Activated naive CD8-positive, alpha-beta T cell treated with anti-CD3 and anti-CD28 coated beads, Interleukin-2, amount 50 U/mL, for 24 hours (primary cell): ENCODE measurements around the gene EYS.

Source experiments
- ATAC-seq: fragments of 150-1000 bp; cut with Tn5 transposase; one replicate; pipeline ENCODE4 v1.10.0; 2021
- DNase-seq: peaks from one replicate; pipeline ENCODE4 v3.0.0; 2021
- H3K27ac Mint-ChIP-seq: one replicate; pipeline ENCODE4 v1.8.0; 2021; ENCODE audit warnings: mild to moderate bottlenecking, mixed read lengths
- H3K27me3 Mint-ChIP-seq: one replicate; pipeline ENCODE4 v1.8.0; 2021; ENCODE audit warnings: mixed read lengths
- H3K36me3 Mint-ChIP-seq: one replicate; pipeline ENCODE4 v1.8.0; 2021; ENCODE audit warnings: low read depth, mixed read lengths
- H3K4me1 Mint-ChIP-seq: one replicate; pipeline ENCODE4 v1.8.0; 2021; ENCODE audit warnings: mixed read lengths
- H3K4me3 Mint-ChIP-seq: one replicate; pipeline ENCODE4 v1.8.0; 2021; ENCODE audit warnings: mild to moderate bottlenecking, moderate library complexity, mixed read lengths
- H3K9me3 Mint-ChIP-seq: one replicate; pipeline ENCODE4 v1.8.0; 2021; ENCODE audit warnings: mixed read lengths

The EYS gene

DNA sequence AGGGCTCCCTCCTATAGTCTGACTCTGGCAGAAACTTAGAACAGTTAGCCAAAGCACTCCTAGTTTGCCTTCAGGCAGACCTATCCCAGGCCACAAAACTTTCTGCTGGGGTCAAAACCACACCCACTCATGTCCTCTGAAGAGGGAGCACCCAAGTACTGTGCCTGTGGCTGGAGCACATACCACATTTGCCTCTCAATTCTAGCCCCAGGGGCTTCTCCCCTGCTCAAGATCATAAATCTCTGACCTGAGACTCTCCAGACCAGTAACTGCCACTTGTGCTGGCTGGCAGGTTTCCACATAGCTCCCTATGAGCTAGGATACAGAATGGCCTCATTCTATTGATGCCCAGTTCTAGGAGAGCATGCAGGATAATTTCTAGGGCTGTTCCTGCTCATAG lies 781.0 kb downstream of the EYS start:
- ATAC-seq: no peak
- H3K36me3 Mint-ChIP-seq: no peaks in the 10 kb centered on the region
- H3K27me3 Mint-ChIP-seq: no peaks in the 10 kb centered on the region
- no peak overlapping the region for H3K4me3 Mint-ChIP-seq
- no peak overlapping the region for H3K27ac Mint-ChIP-seq
- DNase-seq: no peak
- H3K4me1 Mint-ChIP-seq: no peaks in the 10 kb centered on the region
- H3K9me3 Mint-ChIP-seq: peaks cover 13% of the 10 kb centered on the region

DNA sequence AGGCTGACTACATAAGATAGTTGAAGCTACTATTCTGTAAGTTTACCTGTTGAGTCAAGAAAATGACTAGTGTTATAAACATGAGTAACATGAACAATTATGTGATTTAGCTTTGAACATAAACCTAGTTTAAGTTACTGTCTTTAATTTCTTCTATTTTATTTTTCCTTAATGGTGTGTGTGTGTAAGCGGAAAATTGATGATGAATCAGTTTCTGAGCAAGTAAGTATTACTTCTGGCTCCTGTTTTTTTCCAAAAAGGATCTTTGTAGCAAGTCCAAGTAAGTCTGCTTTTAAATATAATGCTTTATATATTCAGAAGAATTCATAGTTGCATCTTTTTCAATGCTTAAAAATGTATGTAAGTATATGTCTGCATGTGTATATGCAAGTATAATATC lies 786.8 kb downstream of the EYS start:
- H3K4me1 Mint-ChIP-seq: no peaks in the 10 kb centered on the region
- no peaks in the 10 kb centered on the region for H3K27me3 Mint-ChIP-seq

DNA sequence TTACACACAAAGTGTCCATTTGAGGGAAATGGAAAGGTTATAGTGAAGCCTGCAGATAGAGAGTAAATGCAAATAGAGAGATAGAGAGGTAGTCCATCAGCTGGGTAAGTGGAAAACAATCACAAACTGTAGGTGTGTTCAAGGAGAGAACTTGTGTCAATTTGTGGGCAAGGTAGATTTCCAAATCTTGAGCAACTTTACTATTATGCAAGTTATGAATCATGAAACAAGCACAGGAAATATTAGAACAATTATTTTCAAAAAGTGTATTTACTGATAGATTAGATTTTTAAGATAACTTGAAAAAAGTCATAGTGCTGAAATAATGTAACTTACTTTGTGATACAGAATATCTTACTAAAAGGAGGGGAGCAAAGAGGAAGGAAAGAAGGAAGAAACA lies 792.9 kb downstream of the EYS start:
- no peak for DNase-seq
- no peak for ATAC-seq
- Mint-ChIP-seq H3K27ac (no peak overlapping the region), H3K4me1 (no peaks in the 10 kb centered on the region), H3K4me3 (no peak overlapping the region), H3K36me3 (no peaks in the 10 kb centered on the region), H3K27me3 (no peaks in the 10 kb centered on the region), H3K9me3 (no peaks in the 10 kb centered on the region)

More for the DNA sequence above, 786.8 kb downstream of the EYS start:
- DNase-seq (no peak), ATAC-seq (no peak)
- peaks cover 13% of the 10 kb centered on the region for H3K9me3 Mint-ChIP-seq
- H3K36me3 Mint-ChIP-seq: no peaks in the 10 kb centered on the region
- no peak overlapping the region for H3K4me3 Mint-ChIP-seq
- no peak overlapping the region for H3K27ac Mint-ChIP-seq

DNA sequence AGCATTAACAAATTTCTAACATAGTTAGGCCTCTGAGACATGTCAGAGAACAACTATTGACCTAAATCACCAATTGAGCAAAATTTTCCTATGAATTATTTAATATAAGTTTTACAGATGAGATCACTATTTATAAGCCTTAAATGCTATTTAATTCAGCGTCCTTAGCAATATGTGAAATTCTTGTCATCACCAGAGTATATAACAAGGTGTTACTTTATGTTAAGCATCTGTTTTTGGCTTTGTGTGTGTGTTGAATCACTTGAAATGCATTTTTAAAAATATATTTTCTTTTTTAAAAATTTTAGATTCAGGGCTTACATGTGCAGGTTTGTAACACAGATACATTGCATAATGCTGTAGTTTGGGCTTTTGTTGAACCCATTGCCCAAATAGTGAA lies 794.1 kb downstream of the EYS start:
- ATAC-seq: no peak
- H3K4me1 Mint-ChIP-seq: no peaks in the 10 kb centered on the region
- H3K9me3 Mint-ChIP-seq: no peaks in the 10 kb centered on the region

DNA sequence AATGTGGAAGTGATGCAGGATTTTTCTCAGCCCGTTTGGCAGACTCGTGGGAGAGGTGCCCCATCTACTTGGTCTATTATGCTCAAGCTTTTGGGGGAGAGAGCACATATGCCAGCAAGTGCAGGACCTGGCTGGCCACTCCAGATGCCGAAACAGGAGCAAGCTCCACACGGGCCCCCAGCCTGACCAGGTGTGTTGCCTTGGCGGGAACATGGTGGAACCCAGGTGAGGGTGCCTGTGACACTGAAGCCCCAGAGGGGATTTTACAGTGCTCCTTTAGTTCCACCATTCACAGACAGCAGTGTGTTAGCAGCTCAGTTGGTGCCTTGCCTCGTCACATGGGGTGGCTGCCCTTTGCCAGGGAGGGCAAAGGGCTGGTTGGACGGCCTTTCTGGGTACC lies 798.9 kb downstream of the EYS start:
- Mint-ChIP-seq H3K4me1 (no peaks in the 10 kb centered on the region), H3K27ac (no peak overlapping the region), H3K27me3 (no peaks in the 10 kb centered on the region), H3K36me3 (no peaks in the 10 kb centered on the region), H3K4me3 (no peak overlapping the region), H3K9me3 (no peaks in the 10 kb centered on the region)
- DNase-seq (no peak), ATAC-seq (no peak)

More for the DNA sequence above, 794.1 kb downstream of the EYS start:
- DNase-seq: no peak
- Mint-ChIP-seq H3K27ac (no peak overlapping the region), H3K4me3 (no peak overlapping the region), H3K36me3 (no peaks in the 10 kb centered on the region), H3K27me3 (no peaks in the 10 kb centered on the region)

DNA sequence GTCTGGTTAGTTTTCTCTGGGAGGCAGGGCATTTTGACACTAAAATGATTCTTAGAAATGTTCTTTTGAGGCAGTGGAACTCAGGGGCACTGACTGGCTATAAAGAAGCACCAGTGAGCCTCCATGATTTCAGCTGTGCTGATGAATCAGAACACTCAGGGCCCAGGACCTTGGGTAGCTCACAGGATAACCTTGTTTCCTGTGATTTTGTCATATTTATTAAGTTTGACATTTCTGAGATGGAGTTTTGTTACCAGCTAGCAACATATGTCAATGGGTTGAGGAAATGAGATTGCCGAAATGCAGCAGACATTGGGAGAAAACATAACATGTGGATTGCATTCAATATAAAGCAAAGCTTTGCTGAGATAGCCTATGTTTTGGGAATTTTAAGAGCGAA lies 802.4 kb downstream of the EYS start:
- H3K27me3 Mint-ChIP-seq: no peaks in the 10 kb centered on the region
- no peak overlapping the region for H3K4me3 Mint-ChIP-seq
- ATAC-seq (no peak), DNase-seq (no peak)
- H3K4me1 Mint-ChIP-seq: no peaks in the 10 kb centered on the region
- H3K9me3 Mint-ChIP-seq: peaks cover 5% of the 10 kb centered on the region
- H3K36me3 Mint-ChIP-seq: no peaks in the 10 kb centered on the region
- H3K27ac Mint-ChIP-seq: no peak overlapping the region

DNA sequence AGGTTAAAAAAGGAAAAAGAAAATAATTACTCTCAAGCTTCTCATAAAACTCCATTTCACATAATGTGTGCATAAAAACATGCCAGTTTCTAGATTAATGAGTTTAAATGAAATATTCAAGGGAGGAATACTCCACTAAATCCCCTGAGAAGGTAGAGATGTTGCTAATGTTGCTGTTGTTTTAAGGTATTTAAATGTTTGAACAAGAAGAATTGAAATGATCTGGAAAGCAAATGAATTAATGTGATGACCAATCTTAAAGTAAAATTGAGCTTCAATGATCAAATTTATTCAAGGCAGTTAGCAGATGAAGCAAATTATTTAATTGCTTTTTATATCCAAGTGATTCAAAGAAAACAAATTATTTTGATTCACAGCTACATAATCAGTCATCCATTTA lies 804.4 kb downstream of the EYS start:
- H3K9me3 Mint-ChIP-seq: peaks cover 14% of the 10 kb centered on the region
- no peak overlapping the region for H3K27ac Mint-ChIP-seq
- H3K4me1 Mint-ChIP-seq: no peaks in the 10 kb centered on the region
- ATAC-seq (no peak), DNase-seq (no peak)
- H3K4me3 Mint-ChIP-seq: no peak overlapping the region
- H3K27me3 Mint-ChIP-seq: no peaks in the 10 kb centered on the region
- H3K36me3 Mint-ChIP-seq: no peaks in the 10 kb centered on the region

DNA sequence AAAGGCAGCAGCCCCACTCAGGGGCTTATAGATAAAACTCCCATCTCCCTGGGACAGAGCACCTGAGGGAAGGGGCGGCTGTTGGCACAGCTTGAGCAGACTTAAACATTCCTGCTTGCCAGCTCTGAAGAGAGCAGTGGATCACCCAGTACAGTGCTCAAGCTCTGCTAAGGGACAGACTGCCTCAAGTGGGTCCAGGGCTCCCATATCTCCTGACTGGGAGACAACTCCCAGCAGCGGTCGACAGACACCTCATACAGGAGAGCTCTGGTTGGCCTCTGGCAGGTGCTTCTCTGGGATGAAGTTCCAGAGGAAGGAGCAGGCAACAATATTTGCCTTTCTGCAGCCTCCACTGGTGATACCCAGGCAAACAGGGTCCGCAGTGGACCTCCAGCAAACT lies 810.1 kb downstream of the EYS start:
- DNase-seq: no peak
- Mint-ChIP-seq H3K4me3 (no peak overlapping the region), H3K36me3 (no peaks in the 10 kb centered on the region), H3K4me1 (no peaks in the 10 kb centered on the region), H3K9me3 (peaks cover 10% of the 10 kb centered on the region), H3K27ac (no peak overlapping the region), H3K27me3 (no peaks in the 10 kb centered on the region)
- ATAC-seq: no peak

DNA sequence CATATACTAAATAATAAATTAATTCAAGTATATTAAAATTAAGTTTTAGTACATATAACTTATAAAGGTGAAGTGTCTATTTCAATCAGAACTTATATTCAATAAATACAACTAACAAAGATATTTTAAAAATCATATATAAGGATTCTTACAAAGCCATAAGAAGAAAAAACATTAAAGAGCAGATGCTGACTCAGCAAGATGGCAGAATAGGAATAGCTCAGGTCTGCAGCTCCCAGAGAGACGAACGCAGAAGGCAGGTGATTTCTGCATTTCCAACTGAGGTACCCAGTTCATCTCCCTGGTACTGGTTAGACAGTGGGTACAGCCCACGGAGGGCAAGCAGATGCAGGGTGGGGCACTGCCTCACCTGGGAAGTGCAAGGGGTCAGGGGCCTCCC lies 811.1 kb downstream of the EYS start:
- DNase-seq (no peak), ATAC-seq (no peak)
- Mint-ChIP-seq H3K27ac (no peak overlapping the region), H3K27me3 (no peaks in the 10 kb centered on the region), H3K4me1 (no peaks in the 10 kb centered on the region), H3K4me3 (no peak overlapping the region), H3K36me3 (no peaks in the 10 kb centered on the region), H3K9me3 (peaks cover 10% of the 10 kb centered on the region)

DNA sequence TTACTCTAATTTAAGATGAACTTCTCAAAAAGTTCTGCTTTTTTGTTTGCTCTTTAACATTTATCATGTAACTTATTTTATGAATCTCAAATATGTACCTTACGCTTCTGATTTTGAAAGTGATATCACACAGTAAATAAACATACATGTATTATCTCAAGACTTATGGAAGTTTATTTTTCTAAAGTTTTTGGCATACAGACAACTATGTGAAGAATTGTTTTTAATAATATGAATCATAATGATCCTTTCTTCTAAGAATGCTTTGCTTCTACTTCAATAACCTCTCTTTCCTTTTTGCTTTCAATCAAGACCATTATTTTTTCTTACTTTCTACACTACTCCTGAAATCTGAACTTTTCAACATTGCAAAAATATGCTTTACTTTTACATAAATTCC lies 816.4 kb downstream of the EYS start:
- no peaks in the 10 kb centered on the region for H3K36me3 Mint-ChIP-seq
- H3K4me3 Mint-ChIP-seq: no peak overlapping the region
- H3K9me3 Mint-ChIP-seq: peaks cover 7% of the 10 kb centered on the region
- no peaks in the 10 kb centered on the region for H3K27me3 Mint-ChIP-seq
- no peak overlapping the region for H3K27ac Mint-ChIP-seq
- no peak for ATAC-seq
- no peak for DNase-seq
- H3K4me1 Mint-ChIP-seq: no peaks in the 10 kb centered on the region

DNA sequence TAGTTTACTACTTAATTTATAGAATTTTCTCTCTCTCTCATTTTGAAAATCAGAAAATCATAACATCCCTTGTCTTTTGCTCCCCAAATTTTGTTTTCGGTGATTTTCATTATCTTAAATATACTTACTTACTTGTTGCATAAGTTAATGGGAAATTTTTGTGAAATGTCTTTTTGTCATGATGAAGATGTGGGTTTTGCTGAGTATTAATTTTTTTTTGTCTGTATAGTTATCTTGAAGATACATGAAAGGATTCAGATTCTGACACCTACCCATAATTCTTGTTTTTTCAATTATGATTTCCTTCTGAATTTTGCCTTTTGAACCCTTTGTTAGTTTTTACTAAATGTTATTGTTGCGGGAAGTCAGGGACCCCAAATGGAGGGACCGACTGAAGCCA lies 817.9 kb downstream of the EYS start:
- DNase-seq: no peak
- Mint-ChIP-seq H3K4me3 (no peak overlapping the region), H3K36me3 (no peaks in the 10 kb centered on the region), H3K9me3 (peaks cover 7% of the 10 kb centered on the region), H3K27ac (no peak overlapping the region), H3K27me3 (no peaks in the 10 kb centered on the region), H3K4me1 (no peaks in the 10 kb centered on the region)
- no peak for ATAC-seq

DNA sequence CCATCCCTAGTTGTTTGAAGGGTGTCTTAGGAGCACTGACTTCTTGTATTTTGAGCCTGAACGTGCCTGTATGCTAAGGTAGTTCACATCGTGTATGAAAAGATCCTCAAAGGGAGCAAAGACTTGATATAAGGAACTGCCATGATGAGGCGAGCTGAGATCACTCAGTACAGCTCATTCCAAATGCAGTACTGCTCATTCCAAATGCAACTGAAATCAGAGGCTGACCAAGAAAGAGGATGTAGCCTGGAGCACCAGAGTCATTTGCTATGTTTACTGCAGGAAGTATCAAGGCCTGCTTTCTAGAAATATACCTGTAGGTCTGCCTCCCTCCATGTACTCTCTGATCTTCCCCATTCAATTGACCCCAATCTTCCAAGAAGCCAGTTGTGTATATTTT lies 832.2 kb downstream of the EYS start:
- Mint-ChIP-seq H3K9me3 (peaks cover 16% of the 10 kb centered on the region), H3K4me1 (no peaks in the 10 kb centered on the region), H3K36me3 (no peaks in the 10 kb centered on the region), H3K4me3 (no peak overlapping the region), H3K27ac (no peak overlapping the region), H3K27me3 (no peaks in the 10 kb centered on the region)
- DNase-seq (no peak), ATAC-seq (no peak)

DNA sequence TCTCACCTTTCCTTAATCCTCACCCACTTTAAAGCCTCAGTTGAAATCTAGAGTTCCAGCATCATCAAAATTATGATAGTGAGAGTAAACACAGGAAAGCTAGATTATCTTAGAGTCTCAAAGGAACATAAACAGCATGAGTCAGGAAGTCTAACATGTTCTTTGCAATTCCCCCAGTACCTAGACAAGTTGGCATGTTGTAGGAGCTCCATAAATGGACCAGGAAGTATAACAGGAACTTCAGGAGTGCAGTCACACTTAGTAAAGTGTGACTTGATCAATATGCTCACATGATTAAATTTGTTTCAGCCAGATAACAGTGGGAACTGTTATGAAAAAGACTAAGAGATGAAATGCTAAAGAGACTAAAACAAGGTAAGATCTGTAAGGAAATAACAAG lies 834.4 kb downstream of the EYS start:
- Mint-ChIP-seq H3K9me3 (peaks cover 16% of the 10 kb centered on the region), H3K4me1 (no peaks in the 10 kb centered on the region), H3K27ac (no peak overlapping the region), H3K36me3 (no peaks in the 10 kb centered on the region), H3K27me3 (no peaks in the 10 kb centered on the region), H3K4me3 (no peak overlapping the region)
- DNase-seq (no peak), ATAC-seq (no peak)

DNA sequence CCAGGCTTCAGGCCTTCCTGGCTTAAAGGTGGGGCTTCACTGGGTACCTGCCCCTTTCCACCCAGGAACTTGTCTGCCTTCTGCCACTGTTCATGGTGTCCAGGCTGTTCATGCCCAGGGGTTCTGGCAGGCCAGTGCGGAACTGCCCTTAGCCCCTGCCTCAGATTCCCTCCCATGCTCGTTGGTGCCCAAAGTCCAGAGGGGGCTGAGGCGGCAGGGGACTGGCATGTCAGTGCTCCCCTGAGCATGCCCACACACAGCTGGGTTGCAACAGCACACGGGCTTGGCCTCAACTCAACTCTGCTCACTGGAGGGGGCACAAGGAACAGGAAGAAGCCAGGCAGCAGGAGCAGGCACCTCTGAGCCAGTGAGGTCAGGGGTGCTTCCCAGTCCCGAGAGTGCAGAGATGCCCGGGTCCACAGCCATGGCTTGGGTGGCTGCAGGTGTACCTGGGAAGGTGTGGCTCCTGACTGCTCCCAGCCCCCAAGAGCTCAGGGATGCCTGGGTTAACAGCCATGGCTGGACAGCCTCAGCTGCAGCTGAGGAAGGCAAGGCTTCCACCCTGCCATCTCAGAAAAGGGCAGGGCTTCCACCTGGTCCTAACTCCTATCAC lies 845.9 kb downstream of the EYS start:
- H3K27me3 Mint-ChIP-seq: no peaks in the 10 kb centered on the region
- H3K9me3 Mint-ChIP-seq: peaks cover 3% of the 10 kb centered on the region
- DNase-seq: no peak
- H3K4me3 Mint-ChIP-seq: no peak overlapping the region
- H3K36me3 Mint-ChIP-seq: no peaks in the 10 kb centered on the region
- no peaks in the 10 kb centered on the region for H3K4me1 Mint-ChIP-seq
- ATAC-seq: no peak
- no peak overlapping the region for H3K27ac Mint-ChIP-seq

DNA sequence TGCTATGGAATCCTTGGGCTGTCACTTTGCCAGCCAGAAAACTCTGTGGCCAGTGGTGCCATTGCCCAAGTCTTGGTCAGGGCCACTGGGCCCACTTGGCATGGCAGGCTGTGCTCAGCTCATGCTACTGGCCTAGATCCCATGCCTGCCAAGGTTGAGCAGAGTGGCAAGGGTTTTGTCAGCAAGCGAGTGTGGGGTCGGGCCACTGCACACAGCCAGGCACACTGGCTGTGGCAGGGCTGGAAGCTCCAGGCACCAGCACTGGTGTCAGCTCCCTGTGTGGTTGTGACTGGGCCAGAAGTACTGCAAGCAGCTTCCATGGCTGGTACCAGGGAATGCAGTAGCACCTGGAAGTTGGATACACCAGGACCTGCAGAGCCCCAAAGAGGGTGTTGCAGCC lies 846.8 kb downstream of the EYS start:
- Mint-ChIP-seq H3K4me1 (no peaks in the 10 kb centered on the region), H3K4me3 (no peak overlapping the region), H3K27me3 (no peaks in the 10 kb centered on the region)

DNA sequence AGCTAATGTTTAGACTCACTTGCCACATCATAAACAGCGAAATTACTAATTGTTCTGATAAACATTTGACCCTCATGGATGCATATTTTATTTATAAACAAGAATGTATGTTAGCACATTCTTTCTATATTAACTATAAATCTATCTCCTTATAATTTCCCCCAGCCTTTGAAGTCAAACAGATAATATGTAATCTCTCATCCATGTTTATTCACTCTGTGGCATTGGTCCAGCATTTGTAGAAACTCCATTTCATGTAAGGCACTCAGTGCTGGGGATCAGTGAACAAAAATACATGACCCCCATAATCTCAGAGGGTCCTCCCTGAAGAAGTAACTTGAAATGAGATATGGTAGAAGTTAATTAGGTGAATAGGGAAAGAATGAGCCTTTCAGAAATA lies 856.9 kb downstream of the EYS start:
- ATAC-seq: no peak
- Mint-ChIP-seq H3K27me3 (no peaks in the 10 kb centered on the region), H3K36me3 (no peaks in the 10 kb centered on the region), H3K27ac (no peak overlapping the region), H3K4me1 (no peaks in the 10 kb centered on the region), H3K4me3 (no peak overlapping the region), H3K9me3 (peaks cover 23% of the 10 kb centered on the region)
- DNase-seq: no peak

More for the DNA sequence above, 846.8 kb downstream of the EYS start:
- H3K27ac Mint-ChIP-seq: no peak overlapping the region
- DNase-seq (no peak), ATAC-seq (no peak)
- peaks cover 8% of the 10 kb centered on the region for H3K9me3 Mint-ChIP-seq
- no peaks in the 10 kb centered on the region for H3K36me3 Mint-ChIP-seq
